Osteocyte (in vitro differentiated cells): ENCODE results near the gene EHD3. TPM values are rescaled to one million over a fixed set of nuclear protein-coding genes. Genes with fewer than 3 reads are reported as not detected.
A peak's percentile ranks its signal among the peaks of the same experiment; 100 is the strongest.

Experiments used
- DNase-seq: peaks from one replicate; pipeline ENCODE4 v3.0.0; 2021; ENCODE audit warnings: mixed read lengths; ENCODE audit not compliant: unreplicated experiment; ENCODE audit errors: extremely low spot score
- H3K27ac Mint-ChIP-seq: one replicate; pipeline ENCODE4 v1.8.0; 2021; ENCODE audit warnings: mild to moderate bottlenecking, mixed read lengths; ENCODE audit not compliant: unreplicated experiment
- H3K27me3 Mint-ChIP-seq: one replicate; pipeline ENCODE4 v1.8.0; 2021; ENCODE audit warnings: mixed read lengths; ENCODE audit not compliant: unreplicated experiment
- H3K36me3 Mint-ChIP-seq: one replicate; pipeline ENCODE4 v1.8.0; 2021; ENCODE audit warnings: mixed read lengths; ENCODE audit not compliant: unreplicated experiment
- H3K4me1 Mint-ChIP-seq: one replicate; pipeline ENCODE4 v1.8.0; 2021; ENCODE audit warnings: mixed read lengths; ENCODE audit not compliant: unreplicated experiment
- H3K4me3 Mint-ChIP-seq: one replicate; pipeline ENCODE4 v1.8.0; 2021; ENCODE audit warnings: mild to moderate bottlenecking, moderate library complexity, mixed read lengths; ENCODE audit not compliant: unreplicated experiment
- H3K9me3 Mint-ChIP-seq: one replicate; pipeline ENCODE4 v1.8.0; 2021; ENCODE audit warnings: mixed read lengths; ENCODE audit not compliant: unreplicated experiment
- total RNA-seq: library from RNA; stranded (reverse); gene quantifications from 2 replicates; pipeline ENCODE4 v1.2.1, GENCODE V29; 2021
- TF ChIP-seq, protein P1 (sequence below): fragments of 200-600 bp; sonication (generic); IDR thresholded peaks from 2 replicates; pipeline ENCODE4 v1.5.0; 2021; ENCODE audit warnings: antibody characterized with exemption, mild to moderate bottlenecking, moderate library complexity

Gene EHD3
- total RNA-seq, 1 donor from 2014 or later: 25.9 TPM

- peaks cover 48% of the 10 kb centered on the region for H3K4me1 Mint-ChIP-seq
- no peaks in the 10 kb centered on the region for H3K27me3 Mint-ChIP-seq
- no peak overlapping the region for H3K4me3 Mint-ChIP-seq
- H3K9me3 Mint-ChIP-seq: no peaks in the 10 kb centered on the region
- H3K27ac Mint-ChIP-seq: no peak overlapping the region
- DNase-seq: no peak
- no peaks in the 10 kb centered on the region for H3K36me3 Mint-ChIP-seq
- TF ChIP-seq, protein P1, sequence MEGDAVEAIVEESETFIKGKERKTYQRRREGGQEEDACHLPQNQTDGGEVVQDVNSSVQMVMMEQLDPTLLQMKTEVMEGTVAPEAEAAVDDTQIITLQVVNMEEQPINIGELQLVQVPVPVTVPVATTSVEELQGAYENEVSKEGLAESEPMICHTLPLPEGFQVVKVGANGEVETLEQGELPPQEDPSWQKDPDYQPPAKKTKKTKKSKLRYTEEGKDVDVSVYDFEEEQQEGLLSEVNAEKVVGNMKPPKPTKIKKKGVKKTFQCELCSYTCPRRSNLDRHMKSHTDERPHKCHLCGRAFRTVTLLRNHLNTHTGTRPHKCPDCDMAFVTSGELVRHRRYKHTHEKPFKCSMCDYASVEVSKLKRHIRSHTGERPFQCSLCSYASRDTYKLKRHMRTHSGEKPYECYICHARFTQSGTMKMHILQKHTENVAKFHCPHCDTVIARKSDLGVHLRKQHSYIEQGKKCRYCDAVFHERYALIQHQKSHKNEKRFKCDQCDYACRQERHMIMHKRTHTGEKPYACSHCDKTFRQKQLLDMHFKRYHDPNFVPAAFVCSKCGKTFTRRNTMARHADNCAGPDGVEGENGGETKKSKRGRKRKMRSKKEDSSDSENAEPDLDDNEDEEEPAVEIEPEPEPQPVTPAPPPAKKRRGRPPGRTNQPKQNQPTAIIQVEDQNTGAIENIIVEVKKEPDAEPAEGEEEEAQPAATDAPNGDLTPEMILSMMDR: no peak
Measured at GRCh38 chr2:31238126-31238905, 4.4 kb downstream of the EHD3 start.

DNA sequence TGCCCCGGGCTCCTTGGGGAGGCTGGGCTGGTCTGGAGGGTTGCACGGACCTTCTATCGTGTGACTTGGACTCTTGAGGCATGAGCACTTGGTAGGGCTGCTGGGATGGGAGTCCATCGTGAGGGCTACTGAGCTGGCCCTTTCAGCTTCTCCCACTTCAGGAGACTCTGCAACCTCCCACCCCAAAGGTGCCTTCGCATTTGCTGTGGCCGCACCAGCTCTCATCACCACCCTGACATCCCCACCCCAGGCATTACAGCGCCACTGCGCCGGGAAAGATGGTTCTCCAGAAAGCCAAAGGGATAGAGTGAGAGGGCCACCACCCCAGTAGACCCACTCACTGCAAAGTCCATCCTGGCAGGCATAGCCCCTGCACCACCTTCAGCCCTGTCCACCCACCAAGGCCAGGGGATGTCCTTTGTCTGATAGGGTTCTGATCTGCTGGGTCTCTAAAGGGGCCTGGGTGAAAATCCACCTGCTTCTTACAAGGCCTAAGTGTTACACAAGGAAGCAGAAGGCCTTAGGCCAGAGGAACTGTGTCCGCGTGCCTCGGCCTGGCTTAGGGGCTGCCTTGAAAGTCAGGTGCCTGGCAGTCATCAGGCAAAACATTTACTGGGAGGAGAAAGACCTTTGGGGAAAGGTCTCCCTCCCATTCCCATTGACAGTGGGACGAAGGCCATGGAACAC lies 5.1 kb downstream of the EHD3 start:
- Mint-ChIP-seq H3K27ac (peak overlapping the region; percentile 10), H3K36me3 (peaks cover under 1% of the 10 kb centered on the region), H3K4me1 (peaks cover 44% of the 10 kb centered on the region), H3K4me3 (no peak overlapping the region), H3K27me3 (no peaks in the 10 kb centered on the region), H3K9me3 (no peaks in the 10 kb centered on the region)
- TF ChIP-seq, protein P1: no peak
- DNase-seq: no peak

- no peak for DNase-seq
- Mint-ChIP-seq H3K9me3 (no peaks in the 10 kb centered on the region), H3K4me3 (no peak overlapping the region), H3K27ac (peak overlapping the region; percentile 10), H3K27me3 (no peaks in the 10 kb centered on the region), H3K36me3 (peaks cover 7% of the 10 kb centered on the region), H3K4me1 (peaks cover 43% of the 10 kb centered on the region)
- TF ChIP-seq, protein P1: no peak
Measured at GRCh38 chr2:31239593-31240177, 5.7 kb downstream of the EHD3 start.

DNA sequence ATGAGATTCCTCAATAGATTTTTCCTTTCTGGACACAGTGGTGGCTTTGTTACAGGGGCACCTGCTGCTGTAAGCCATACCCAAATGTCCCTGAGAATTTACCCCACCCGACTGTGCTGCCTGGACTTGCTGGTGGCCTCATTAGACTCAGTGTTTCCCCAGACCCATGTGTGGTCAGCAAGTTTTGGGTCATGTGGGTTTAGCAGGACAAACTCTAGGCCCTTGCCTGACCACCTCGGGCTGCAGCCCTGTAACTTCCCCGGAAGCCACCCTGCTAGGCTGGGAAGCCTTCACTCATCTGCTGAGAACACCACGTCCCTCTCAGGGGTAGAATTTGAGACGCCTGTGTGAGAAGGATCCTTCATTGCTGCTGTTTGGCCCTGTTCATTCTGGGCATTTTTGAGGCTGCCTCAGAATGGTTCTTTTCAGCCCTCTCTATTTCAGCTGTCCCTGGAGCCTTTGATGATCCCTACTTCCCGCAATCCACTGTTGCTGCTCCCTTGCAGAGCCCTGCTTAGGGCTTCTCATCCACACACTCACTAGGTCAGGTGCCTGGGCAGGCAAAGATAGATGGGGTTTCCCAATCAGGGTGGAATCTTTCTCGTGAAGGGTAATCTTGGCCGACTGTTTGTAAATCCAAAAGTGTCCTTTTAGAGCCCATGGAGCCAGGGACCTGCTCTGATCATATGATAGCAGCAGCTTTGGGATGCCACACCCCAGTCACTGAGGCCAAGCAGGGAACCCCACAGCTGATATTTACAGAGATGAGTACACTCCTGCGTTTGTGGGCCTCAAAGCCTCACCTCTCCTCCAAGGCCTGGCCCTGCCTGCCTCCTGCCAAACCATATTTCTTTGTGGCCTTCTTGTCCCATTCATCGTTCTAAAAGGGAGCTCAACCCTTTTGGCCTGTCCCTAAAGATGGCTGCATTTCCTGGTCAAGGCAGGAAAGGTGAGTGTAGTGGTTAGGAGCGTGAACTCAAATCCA lies 6.7 kb downstream of the EHD3 start:
- Mint-ChIP-seq H3K9me3 (no peaks in the 10 kb centered on the region), H3K36me3 (peaks cover 11% of the 10 kb centered on the region), H3K4me1 (peaks cover 33% of the 10 kb centered on the region), H3K27ac (peak overlapping the region; percentile 36), H3K27me3 (no peaks in the 10 kb centered on the region), H3K4me3 (no peak overlapping the region)
- TF ChIP-seq, protein P1: no peak
- DNase-seq: no peak
